ENCODE results near the gene SFSWAP.

GRCh38 chr12:131755305-131756113, 44.6 kb downstream of the SFSWAP start:
- TF ChIP-seq POLR2A (IDR thresholded peaks at IDR 0.05) (no peak), POLR2AphosphoS5 (IDR thresholded peaks at IDR 0.05; ENCODE audit: insufficient read depth in 1 of 2, low read depth in 1 of 2) (no peak)
- TF ChIP-seq, protein P1, sequence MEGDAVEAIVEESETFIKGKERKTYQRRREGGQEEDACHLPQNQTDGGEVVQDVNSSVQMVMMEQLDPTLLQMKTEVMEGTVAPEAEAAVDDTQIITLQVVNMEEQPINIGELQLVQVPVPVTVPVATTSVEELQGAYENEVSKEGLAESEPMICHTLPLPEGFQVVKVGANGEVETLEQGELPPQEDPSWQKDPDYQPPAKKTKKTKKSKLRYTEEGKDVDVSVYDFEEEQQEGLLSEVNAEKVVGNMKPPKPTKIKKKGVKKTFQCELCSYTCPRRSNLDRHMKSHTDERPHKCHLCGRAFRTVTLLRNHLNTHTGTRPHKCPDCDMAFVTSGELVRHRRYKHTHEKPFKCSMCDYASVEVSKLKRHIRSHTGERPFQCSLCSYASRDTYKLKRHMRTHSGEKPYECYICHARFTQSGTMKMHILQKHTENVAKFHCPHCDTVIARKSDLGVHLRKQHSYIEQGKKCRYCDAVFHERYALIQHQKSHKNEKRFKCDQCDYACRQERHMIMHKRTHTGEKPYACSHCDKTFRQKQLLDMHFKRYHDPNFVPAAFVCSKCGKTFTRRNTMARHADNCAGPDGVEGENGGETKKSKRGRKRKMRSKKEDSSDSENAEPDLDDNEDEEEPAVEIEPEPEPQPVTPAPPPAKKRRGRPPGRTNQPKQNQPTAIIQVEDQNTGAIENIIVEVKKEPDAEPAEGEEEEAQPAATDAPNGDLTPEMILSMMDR (IDR thresholded peaks at IDR 0.05), result no peak
